Prostate gland (tissue), 2 donors: ENCODE measurements around the gene TIMM22.

Source experiments
- CTCF ChIP-seq, 4 experiments: fragments of 200-600 bp in 2 of 4; fragments of 450-650 bp in 2 of 4; sonication (generic) in 2 of 4; IDR thresholded peaks; 1 replicate in 3 of 4; 2 replicates in 1 of 4; pipeline ENCODE4 v1.5.1; 2016 to 2019; ENCODE audit warnings: antibody characterized with exemption in 4 of 4, mild to moderate bottlenecking in 2 of 4, moderate library complexity in 2 of 4
- POLR2AphosphoS5 ChIP-seq: sonication (generic); formaldehyde crosslinking; IDR thresholded peaks from one replicate; pipeline ENCODE4 v1.6.1; 2017; ENCODE audit warnings: antibody characterized with exemption

DNA sequence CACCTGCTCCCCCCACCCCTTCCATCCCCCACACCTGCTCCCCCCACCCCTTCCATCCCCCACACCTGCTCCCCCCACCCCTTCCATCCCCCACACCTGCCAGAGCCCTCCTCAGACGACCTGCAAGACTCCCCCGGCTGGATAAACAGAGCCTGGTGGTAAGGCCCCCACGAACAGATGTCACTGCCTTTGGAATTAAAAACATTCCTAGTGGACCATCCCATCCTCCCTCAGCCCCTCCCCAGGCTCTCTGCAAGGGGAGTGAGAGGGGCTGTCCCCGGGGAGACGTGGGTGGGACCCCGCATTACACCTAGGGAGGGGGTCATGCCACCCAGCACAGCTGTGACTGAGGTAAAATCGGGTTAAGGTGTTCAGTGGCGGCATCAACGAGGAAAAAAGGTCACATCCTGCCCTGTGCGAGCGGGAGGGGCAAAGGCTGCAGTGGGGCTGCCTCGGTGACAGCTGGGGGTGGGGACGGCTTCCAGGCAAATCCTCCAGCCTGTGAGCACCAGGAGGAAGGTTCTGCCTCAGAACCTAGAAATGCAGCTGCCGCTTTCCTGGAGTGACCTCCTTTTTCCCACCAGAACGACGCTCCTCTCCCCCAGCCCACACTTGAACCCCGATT is 38.7 kb downstream of the TIMM22 start:
- no peak for TF ChIP-seq CTCF (IDR thresholded peaks at IDR 0.05)
- TF ChIP-seq POLR2AphosphoS5, result no peak
